Adrenal gland (tissue), 12 donors: ENCODE measurements around the gene ST6GALNAC3. TPM values are rescaled to one million over a fixed set of nuclear protein-coding genes. Genes with fewer than 3 reads are reported as not detected.

Experiments used
- DNase-seq, 7 donors: peaks; one replicate each; pipeline ENCODE4 v3.0.0-alpha.2; 2019 to 2020
- H3K27ac ChIP-seq, 5 donors: fragments of 200-600 bp; sonication (generic) in 4 of 5; 1 replicate in 3 of 5; 2 replicates in 2 of 5; pipeline versions ENCODE4 v1.5.1 to v1.8.0; 2016 to 2020; ENCODE audit warnings: mild to moderate bottlenecking in 1 of 5
- H3K27me3 ChIP-seq: fragments of 200-600 bp; 2 replicates; pipeline ENCODE4 v1.8.0; 2021
- H3K36me3 ChIP-seq, 2 donors: fragments of 200-600 bp; replicated peaks in 1 of 2; 1 replicate in 1 of 2; 2 replicates in 1 of 2; pipeline versions ENCODE4 v1.5.1 to v1.8.0; 2018 to 2022
- H3K4me1 ChIP-seq, 2 donors: fragments of 200-600 bp; replicated peaks in 1 of 2; 1 replicate in 1 of 2; 2 replicates in 1 of 2; pipeline versions ENCODE4 v1.5.1 to v1.8.0; 2018 to 2021
- H3K4me3 ChIP-seq, 4 donors: fragments of 200-600 bp; sonication (generic) in 3 of 4; one replicate each; pipeline ENCODE4 v1.5.1; 2016 to 2018
- H3K9me3 ChIP-seq, 3 donors: fragments of 200-600 bp; sonication (generic) in 1 of 3; replicated peaks in 1 of 3; 1 replicate in 2 of 3; 2 replicates in 1 of 3; pipeline versions ENCODE4 v1.5.1 to v1.8.0; 2016 to 2021
- POLR2A ChIP-seq, 2 donors: fragments of 450-650 bp; IDR thresholded peaks; one replicate each; pipeline ENCODE4 v1.6.1; 2017; ENCODE audit warnings: antibody characterized with exemption in 2 of 2, mild to moderate bottlenecking in 2 of 2, moderate library complexity in 1 of 2
- WGBS, 4 donors: extraction: QIAGEN DNeasy Blood & Tissue Kit in 2 of 4; methylation state at CpG; one replicate each; pipeline versions ENCODE4 v1.1.5 to v1.1.7; 2013 to 2017; 5-methylcytosine and 5-hydroxymethylcytosine counted together
- intact Hi-C, 2 donors: fragments of 100-400 bp; cut with DNase I; formaldehyde crosslinking; loops; one replicate each; pipeline versions ENCODE4 v1.14.1 to v1.15.0; 2022 to 2023
- polyA plus RNA-seq, 3 donors: library from polyadenylated mRNA; stranded (reverse); fragments of 200-250 nt in 2 of 3; fragments of 350-450 nt in 1 of 3; fragmentation: Illumina TruSeq in 1 of 3; extraction: RNeasy Lipid Tissue Mini Kit (QIAGEN cat#74804) in 1 of 3; gene quantifications; one replicate each; pipeline ENCODE4 v1.2.3, GENCODE V29; 2013 to 2014
- total RNA-seq, 9 donors: library from RNA; depleted of rRNA in 4 of 9; stranded (reverse); fragments of >200 nt in 4 of 9; fragments of 120-200 nt in 1 of 9; fragmentation: NEBNext Ultra II Directional in 1 of 9; extraction: Animal tissue kit (Norgen Biotek cat#: 25700) in 1 of 9; gene quantifications; one replicate each; pipeline versions ENCODE4 v1.1.0 to v1.2.4, GENCODE V29; 2013 to 2023
- TF ChIP-seq, protein P1 (sequence below), 6 experiments: fragments of 450-650 bp in 4 of 6; fragments of 200-600 bp in 2 of 6; sonication (generic) in 1 of 6; IDR thresholded peaks; 1 replicate in 5 of 6; 2 replicates in 1 of 6; pipeline versions ENCODE4 v1.5.1 to v1.8.0; 2016 to 2021; ENCODE audit warnings: antibody characterized with exemption in 6 of 6, mild to moderate bottlenecking in 2 of 6, moderate library complexity in 1 of 6
- donor health status: healthy with polysubstance abuse.
- donor health status: Bipolar disorder and iron deficiency.
- donor health status: DM: yes; HTN: yes; CAD: no.
- donor health status: DM: no; HTN: no; CAD: no.
- donor health status: DM: no; HTN: no; CAD: no.
- donor health status: DM: yes; HTN: yes; CAD: no.

The ST6GALNAC3 gene
- total and polyA plus RNA-seq, 12 donors = 1.4 to 11.5 (median 5.9) TPM

DNA sequence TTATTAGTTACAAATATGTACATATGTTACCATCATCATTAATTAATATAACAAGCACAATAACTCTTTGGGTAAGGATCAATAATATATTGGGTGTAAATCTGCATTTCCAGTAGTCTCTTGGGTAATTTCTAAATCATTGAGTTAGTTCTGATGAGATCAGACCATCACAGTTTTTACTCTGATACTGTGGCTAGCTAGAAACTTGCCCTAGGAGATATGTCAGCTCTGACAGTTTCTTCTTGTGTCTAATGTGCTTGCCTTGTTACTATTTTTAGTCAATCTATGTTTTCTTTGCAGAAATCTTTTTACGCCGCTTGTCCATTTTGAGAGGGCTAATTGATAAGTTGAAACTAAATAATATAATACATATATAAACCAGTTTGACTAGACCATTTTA, 507.2 kb downstream of the ST6GALNAC3 start:
- H3K27me3 ChIP-seq = no peaks in the 10 kb centered on the region
- H3K4me3 ChIP-seq = no peak overlapping the region
- TF ChIP-seq, protein P1, sequence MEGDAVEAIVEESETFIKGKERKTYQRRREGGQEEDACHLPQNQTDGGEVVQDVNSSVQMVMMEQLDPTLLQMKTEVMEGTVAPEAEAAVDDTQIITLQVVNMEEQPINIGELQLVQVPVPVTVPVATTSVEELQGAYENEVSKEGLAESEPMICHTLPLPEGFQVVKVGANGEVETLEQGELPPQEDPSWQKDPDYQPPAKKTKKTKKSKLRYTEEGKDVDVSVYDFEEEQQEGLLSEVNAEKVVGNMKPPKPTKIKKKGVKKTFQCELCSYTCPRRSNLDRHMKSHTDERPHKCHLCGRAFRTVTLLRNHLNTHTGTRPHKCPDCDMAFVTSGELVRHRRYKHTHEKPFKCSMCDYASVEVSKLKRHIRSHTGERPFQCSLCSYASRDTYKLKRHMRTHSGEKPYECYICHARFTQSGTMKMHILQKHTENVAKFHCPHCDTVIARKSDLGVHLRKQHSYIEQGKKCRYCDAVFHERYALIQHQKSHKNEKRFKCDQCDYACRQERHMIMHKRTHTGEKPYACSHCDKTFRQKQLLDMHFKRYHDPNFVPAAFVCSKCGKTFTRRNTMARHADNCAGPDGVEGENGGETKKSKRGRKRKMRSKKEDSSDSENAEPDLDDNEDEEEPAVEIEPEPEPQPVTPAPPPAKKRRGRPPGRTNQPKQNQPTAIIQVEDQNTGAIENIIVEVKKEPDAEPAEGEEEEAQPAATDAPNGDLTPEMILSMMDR (IDR thresholded peaks at IDR 0.05) = no peak
- no peak for TF ChIP-seq POLR2A (IDR thresholded peaks at IDR 0.05)
- H3K9me3 ChIP-seq = no peaks in the 10 kb centered on the region
- no peak overlapping the region for H3K27ac ChIP-seq
- no peaks in the 10 kb centered on the region for H3K4me1 ChIP-seq
- intact Hi-C loops = no loop called here
- WGBS, 4 donors = 85 to 92% (median 87%) methylated on average over 2 of the region's 2 CpGs
- DNase-seq = no peak
- H3K36me3 ChIP-seq = no peaks in the 10 kb centered on the region

DNA sequence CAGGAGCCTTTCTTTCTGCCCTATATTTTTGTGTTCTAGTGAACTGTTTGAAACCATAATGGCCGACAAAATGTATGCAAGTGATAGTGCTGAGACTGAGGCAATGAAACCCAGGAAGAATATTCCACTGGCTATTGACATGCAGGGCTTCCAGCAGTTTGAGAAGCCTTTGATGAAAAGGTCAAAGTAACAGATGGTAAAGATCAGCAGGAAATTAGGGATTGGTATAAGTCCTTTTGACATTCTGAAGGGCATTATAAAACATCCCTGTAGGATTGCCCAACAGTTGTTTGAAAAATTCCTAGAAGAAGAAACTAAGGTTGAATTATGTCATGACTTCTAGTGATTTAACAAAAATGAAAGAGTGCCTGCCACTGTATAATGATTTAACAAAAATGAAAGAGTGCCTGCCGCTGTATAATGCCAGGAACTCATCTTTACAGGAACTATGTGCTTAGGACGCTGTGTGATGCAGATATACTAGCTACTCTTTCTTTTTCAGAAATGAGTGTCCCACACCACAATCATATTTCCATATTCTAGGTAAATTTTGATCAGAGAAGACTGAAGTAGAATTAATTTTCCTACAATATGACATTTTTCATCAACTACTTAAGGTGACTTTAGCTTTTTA, 508.8 kb downstream of the ST6GALNAC3 start:
- no peaks in the 10 kb centered on the region for H3K9me3 ChIP-seq
- no peaks in the 10 kb centered on the region for H3K4me1 ChIP-seq
- 68 to 86% (median 78%) methylated on average over 3 of the region's 3 CpGs for WGBS, 4 donors
- H3K4me3 ChIP-seq = no peak overlapping the region
- no peaks in the 10 kb centered on the region for H3K27me3 ChIP-seq
- DNase-seq = no peak
- H3K36me3 ChIP-seq = no peaks in the 10 kb centered on the region
- TF ChIP-seq, protein P1 (IDR thresholded peaks at IDR 0.05) = no peak
- TF ChIP-seq POLR2A (IDR thresholded peaks at IDR 0.05) = no peak
- H3K27ac ChIP-seq = no peak overlapping the region
- intact Hi-C loops = no loop called here

DNA sequence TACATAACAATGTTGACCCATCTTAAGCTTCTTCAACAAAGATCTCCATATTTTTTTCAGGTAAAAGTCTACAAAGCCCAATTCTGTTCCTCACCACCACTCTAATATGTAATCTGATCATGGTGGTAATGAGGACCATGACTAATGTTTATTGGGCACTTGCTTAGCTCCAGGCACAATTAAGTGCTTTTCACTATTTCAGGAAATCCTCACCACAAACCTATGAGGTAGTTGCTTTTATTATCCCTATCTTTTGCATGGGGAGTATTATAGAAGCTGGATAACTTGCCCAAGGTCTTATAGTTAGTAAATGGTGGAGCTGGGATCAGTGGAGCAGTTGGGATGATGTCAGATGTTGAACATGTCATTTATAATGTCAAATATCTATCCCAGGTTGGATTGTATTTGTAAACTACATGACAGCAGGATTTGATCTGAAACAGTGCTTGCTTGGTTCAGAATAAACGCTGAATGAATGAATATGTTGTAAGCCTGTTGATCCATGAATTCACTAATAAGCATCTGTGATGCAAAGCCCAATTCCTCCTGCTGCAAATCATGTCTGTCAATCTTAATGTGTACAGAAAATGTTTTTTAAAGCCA, 509.4 kb downstream of the ST6GALNAC3 start:
- TF ChIP-seq, protein P1 (IDR thresholded peaks at IDR 0.05) = no peak
- TF ChIP-seq POLR2A (IDR thresholded peaks at IDR 0.05) = no peak
- H3K27ac ChIP-seq = no peak overlapping the region
- H3K9me3 ChIP-seq = no peaks in the 10 kb centered on the region
- intact Hi-C loops = no loop called here
- H3K4me1 ChIP-seq = no peaks in the 10 kb centered on the region
- WGBS, 4 donors = 74 to 84% (median 79%) methylated on average over 1 of the region's 1 CpG
- no peaks in the 10 kb centered on the region for H3K36me3 ChIP-seq
- no peak for DNase-seq
- H3K27me3 ChIP-seq = no peaks in the 10 kb centered on the region
- H3K4me3 ChIP-seq = no peak overlapping the region

DNA sequence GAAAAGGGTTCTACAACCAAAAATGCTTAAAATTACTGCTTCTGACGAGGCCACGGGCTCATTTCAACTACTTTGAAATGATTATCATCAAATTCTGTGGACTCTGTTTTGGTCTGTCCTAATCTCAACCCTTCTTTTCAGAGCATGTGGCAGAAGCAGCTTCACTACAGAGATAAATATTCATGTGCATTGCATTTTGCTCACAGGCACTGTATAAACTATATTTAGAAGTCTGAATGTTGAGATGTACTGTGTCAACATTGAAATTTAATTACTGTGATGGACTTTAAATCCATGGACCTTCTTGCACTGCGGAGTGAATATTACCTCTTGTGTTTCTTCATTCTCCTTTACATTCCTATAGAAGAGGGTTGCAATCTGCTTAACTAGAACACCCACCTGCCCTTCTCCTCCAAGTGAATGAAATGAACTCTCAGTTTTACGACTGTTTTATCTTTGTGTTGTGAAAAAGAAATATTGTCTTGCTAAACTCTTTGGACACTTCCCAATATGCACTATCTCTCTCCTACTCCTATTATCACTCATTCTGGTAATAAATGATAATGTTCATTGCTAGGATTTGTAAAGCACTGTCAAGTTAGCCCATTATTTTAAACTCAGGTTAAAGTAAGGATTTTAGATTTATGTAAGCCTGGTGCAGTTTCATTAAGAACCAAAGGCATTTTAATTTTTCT, 511.6 kb downstream of the ST6GALNAC3 start:
- Histone ChIP-seq H3K4me3 (no peak overlapping the region), H3K27ac (no peak overlapping the region), H3K27me3 (no peaks in the 10 kb centered on the region), H3K36me3 (no peaks in the 10 kb centered on the region), H3K9me3 (no peaks in the 10 kb centered on the region), H3K4me1 (no peaks in the 10 kb centered on the region)
- no peak for TF ChIP-seq POLR2A (IDR thresholded peaks at IDR 0.05)
- TF ChIP-seq, protein P1 (IDR thresholded peaks at IDR 0.05) = no peak
- intact Hi-C loops = no loop called here
- WGBS, 4 donors = 60 to 71% (median 61%) methylated on average over 4 of the region's 4 CpGs
- no peak for DNase-seq
